Measurements from ENCODE around the gene TOLLIP.

Gene TOLLIP

GRCh38 chr11:1305501-1306056 is 3.9 kb downstream of the TOLLIP start:
- Histone ChIP-seq H3K4me1 (ENCODE audit: control insufficient read depth, low read length) (peaks cover 27% of the 10 kb centered on the region), H3K9me3 (ENCODE audit: control insufficient read depth, insufficient read depth, low read length) (peaks cover 6% of the 10 kb centered on the region; the same call in 1 of the 2 replicates), H3K9me2 (replicated peaks; ENCODE audit: control insufficient read depth, low read length) (no peaks in the 10 kb centered on the region), H3K27ac (ENCODE audit: low read depth, low read length) (no peak overlapping the region), H3K79me2 (ENCODE audit: control insufficient read depth, low read length) (peaks cover 23% of the 10 kb centered on the region), H3K4me2 (ENCODE audit: low read length) (no peak overlapping the region), H3F3A (ENCODE audit: control insufficient read depth, insufficient read depth) (peaks cover 5% of the 10 kb centered on the region), H3K27me3 (ENCODE audit: control insufficient read depth, low read length) (no peaks in the 10 kb centered on the region), H3K4me3 (ENCODE audit: low read length) (no peak overlapping the region), H3K36me3 (ENCODE audit: control insufficient read depth, low read length) (no peaks in the 10 kb centered on the region), H4K20me1 (ENCODE audit: control insufficient read depth, insufficient read depth, low read depth, low read length) (no peaks in the 10 kb centered on the region)
- TF ChIP-seq EZH2phosphoT487 (IDR thresholded peaks at IDR 0.05; ENCODE audit: borderline replicate concordance, low read length) (no peak), CTCF (IDR thresholded peaks at IDR 0.05; ENCODE audit: low read depth, low read length, poor library complexity, severe bottlenecking) (no peak)

- no peaks in the 10 kb centered on the region for H3K27me3 ChIP-seq (ENCODE audit: control insufficient read depth, low read length)
- no peaks in the 10 kb centered on the region for H3K9me2 ChIP-seq (replicated peaks; ENCODE audit: control insufficient read depth, low read length)
- H3K9me3 ChIP-seq (ENCODE audit: control insufficient read depth, insufficient read depth, low read length) = peaks cover under 1% of the 10 kb centered on the region; the same call in 1 of the 2 replicates
- no peak overlapping the region for H3K4me2 ChIP-seq (ENCODE audit: low read length)
- no peaks in the 10 kb centered on the region for H3K36me3 ChIP-seq (ENCODE audit: control insufficient read depth, low read length)
- peaks cover 22% of the 10 kb centered on the region for H3K4me1 ChIP-seq (ENCODE audit: control insufficient read depth, low read length)
- H4K20me1 ChIP-seq (ENCODE audit: control insufficient read depth, insufficient read depth, low read depth, low read length) = no peaks in the 10 kb centered on the region
- no peak overlapping the region for H3K4me3 ChIP-seq (ENCODE audit: low read length)
- H3F3A ChIP-seq (ENCODE audit: control insufficient read depth, insufficient read depth) = peaks cover 4% of the 10 kb centered on the region; the same call in 1 of the 2 replicates
- TF ChIP-seq CTCF (IDR thresholded peaks at IDR 0.05; ENCODE audit: low read depth, low read length, poor library complexity, severe bottlenecking) (no peak), EZH2phosphoT487 (IDR thresholded peaks at IDR 0.05; ENCODE audit: borderline replicate concordance, low read length) (no peak)
- H3K27ac ChIP-seq (ENCODE audit: low read depth, low read length) = no peak overlapping the region
- H3K79me2 ChIP-seq (ENCODE audit: control insufficient read depth, low read length) = peaks cover 21% of the 10 kb centered on the region
These were observed 4.4 kb downstream of the TOLLIP start for GRCh38 chr11:1305063-1305495.

GRCh38 chr11:1304380-1304779 is 5.1 kb downstream of the TOLLIP start:
- no peak overlapping the region for H3K27ac ChIP-seq (ENCODE audit: low read depth, low read length)
- no peak overlapping the region for H3K4me3 ChIP-seq (ENCODE audit: low read length)
- H3K9me3 ChIP-seq (ENCODE audit: control insufficient read depth, insufficient read depth, low read length) = no peaks in the 10 kb centered on the region
- H3K79me2 ChIP-seq (ENCODE audit: control insufficient read depth, low read length) = peaks cover 20% of the 10 kb centered on the region
- H3K27me3 ChIP-seq (ENCODE audit: control insufficient read depth, low read length) = no peaks in the 10 kb centered on the region
- TF ChIP-seq EZH2phosphoT487 (IDR thresholded peaks at IDR 0.05; ENCODE audit: borderline replicate concordance, low read length) = no peak
- no peak for TF ChIP-seq CTCF (IDR thresholded peaks at IDR 0.05; ENCODE audit: low read depth, low read length, poor library complexity, severe bottlenecking)
- H3F3A ChIP-seq (ENCODE audit: control insufficient read depth, insufficient read depth) = peaks cover 4% of the 10 kb centered on the region; the same call in 1 of the 2 replicates
- no peaks in the 10 kb centered on the region for H3K9me2 ChIP-seq (replicated peaks; ENCODE audit: control insufficient read depth, low read length)
- H3K36me3 ChIP-seq (ENCODE audit: control insufficient read depth, low read length) = no peaks in the 10 kb centered on the region
- H4K20me1 ChIP-seq (ENCODE audit: control insufficient read depth, insufficient read depth, low read depth, low read length) = no peaks in the 10 kb centered on the region
- H3K4me2 ChIP-seq (ENCODE audit: low read length) = no peak overlapping the region
- peaks cover 17% of the 10 kb centered on the region for H3K4me1 ChIP-seq (ENCODE audit: control insufficient read depth, low read length)

All from DOHH2 (cell line).